Stimulated activated CD8-positive, alpha-beta memory T cell treated with anti-CD3 and anti-CD28 coated beads, Interleukin-7, amount 100 ng/mL, for 4 hours (primary cell): Measurements from ENCODE around the gene NIPAL1.

ENCODE experiments used
- DNase-seq, 2 donors: peaks; one replicate each; pipeline ENCODE4 v3.0.0-alpha.2; 2020; ENCODE audit warnings: low read depth in 2 of 2

NIPAL1 gene

GRCh38 chr4:48064349-48064748 lies 47.8 kb downstream of the NIPAL1 start:
- no peak for DNase-seq

GRCh38 chr4:48065587-48066052 lies 49.0 kb downstream of the NIPAL1 start:
- DNase-seq, result no peak

- no peak for DNase-seq
Observed at GRCh38 chr4:48067536-48067935, 51.0 kb downstream of the NIPAL1 start.

- no peak for DNase-seq
Observed at GRCh38 chr4:48068182-48068581, 51.6 kb downstream of the NIPAL1 start.

- no peak for DNase-seq
Observed at GRCh38 chr4:48069026-48069425, 52.5 kb downstream of the NIPAL1 start.

GRCh38 chr4:48071191-48071590 lies 54.6 kb downstream of the NIPAL1 start:
- DNase-seq, result no peak

GRCh38 chr4:48073567-48074103 lies 57.1 kb downstream of the NIPAL1 start:
- no peak for DNase-seq

- no peak for DNase-seq
Observed at GRCh38 chr4:48074657-48075056, 58.1 kb downstream of the NIPAL1 start.

GRCh38 chr4:48078425-48078824 lies 61.9 kb downstream of the NIPAL1 start:
- DNase-seq, result no peak

GRCh38 chr4:48078862-48079655 lies 62.5 kb downstream of the NIPAL1 start:
- DNase-seq, result no peak

GRCh38 chr4:48079972-48080391 lies 63.4 kb downstream of the NIPAL1 start:
- DNase-seq, result no peak

GRCh38 chr4:48081196-48081595 lies 64.6 kb downstream of the NIPAL1 start:
- DNase-seq, result no peak

GRCh38 chr4:48082956-48083355 lies 66.4 kb downstream of the NIPAL1 start:
- DNase-seq, result no peak

GRCh38 chr4:48085821-48086589 lies 69.4 kb downstream of the NIPAL1 start:
- no peak for DNase-seq
